SJCRH30 (cell line): ENCODE measurements around the gene CPLX1. TPM values are rescaled to one million over a fixed set of nuclear protein-coding genes. Genes with fewer than 3 reads are reported as not detected.
A peak's percentile ranks its signal among the peaks of the same experiment; 100 is the strongest.
"Not testable (repeated sequence)": the region's sequence is repeated elsewhere in the genome, so short reads cannot be mapped to it uniquely, and the experiment has no call there.

Experiments
- DNase-seq, 2 experiments: peaks; one replicate each; pipeline ENCODE4 v3.0.0-alpha.2; 2015 to 2020
- H3K27ac ChIP-seq: fragments of 250-450 bp; sonication (Bioruptor Pico); 2 replicates; pipeline ENCODE4 v1.5.1; 2020; ENCODE audit warnings: mild to moderate bottlenecking, moderate library complexity
- H3K27me3 ChIP-seq: fragments of 250-450 bp; sonication (Bioruptor Pico); 2 replicates; pipeline ENCODE4 v1.5.1; 2020; ENCODE audit warnings: mild to moderate bottlenecking, moderate library complexity
- H3K36me3 ChIP-seq: fragments of 250-450 bp; sonication (Bioruptor Pico); 2 replicates; pipeline ENCODE4 v1.5.1; 2020; ENCODE audit warnings: mild to moderate bottlenecking, moderate library complexity
- H3K4me1 ChIP-seq: fragments of 250-450 bp; sonication (Bioruptor Pico); 2 replicates; pipeline ENCODE4 v1.5.1; 2020; ENCODE audit warnings: mild to moderate bottlenecking, moderate library complexity
- H3K4me3 ChIP-seq: fragments of 250-450 bp; sonication (Bioruptor Pico); 2 replicates; pipeline ENCODE4 v1.5.1; 2020; ENCODE audit warnings: mild to moderate bottlenecking, moderate library complexity
- H3K9me3 ChIP-seq: fragments of 250-450 bp; sonication (Bioruptor Pico); replicated peaks from 2 replicates; pipeline ENCODE4 v1.5.1; 2020; ENCODE audit warnings: mild to moderate bottlenecking, moderate library complexity
- total RNA-seq: library from RNA; depleted of rRNA; stranded (reverse); fragments of >200 nt; shearing (Covaris generic); gene quantifications from 2 replicates; pipeline ENCODE4 v1.2.3, GENCODE V29; 2014

CPLX1 gene
- total RNA-seq, 1 experiment from 2014 or later = 0.59 TPM

GRCh38 chr4:749698-750666 lies 75.9 kb downstream of the CPLX1 start:
- H3K27ac ChIP-seq = no peak overlapping the region

GRCh38 chr4:748461-748860 lies 77.5 kb downstream of the CPLX1 start:
- no peak for DNase-seq
- Histone ChIP-seq H3K27me3 (no peaks in the 10 kb centered on the region), H3K4me1 (peaks cover 20% of the 10 kb centered on the region), H3K9me3 (no peaks in the 10 kb centered on the region), H3K36me3 (peaks cover 38% of the 10 kb centered on the region), H3K27ac (no peak overlapping the region), H3K4me3 (no peak overlapping the region)

More at GRCh38 chr4:749698-750666, 75.9 kb downstream of the CPLX1 start:
- Histone ChIP-seq H3K9me3 (no peaks in the 10 kb centered on the region), H3K4me3 (no peak overlapping the region), H3K36me3 (peaks cover 52% of the 10 kb centered on the region), H3K4me1 (peaks cover 20% of the 10 kb centered on the region), H3K27me3 (no peaks in the 10 kb centered on the region)
- DNase-seq = no peak

GRCh38 chr4:747546-748170 lies 78.3 kb downstream of the CPLX1 start:
- Histone ChIP-seq H3K4me1 (peaks cover 15% of the 10 kb centered on the region), H3K27ac (no peak overlapping the region), H3K4me3 (no peak overlapping the region), H3K36me3 (peaks cover 31% of the 10 kb centered on the region), H3K9me3 (no peaks in the 10 kb centered on the region), H3K27me3 (no peaks in the 10 kb centered on the region)
- no peak for DNase-seq

- Histone ChIP-seq H3K27ac (no peak overlapping the region), H3K4me3 (no peak overlapping the region), H3K27me3 (no peaks in the 10 kb centered on the region), H3K4me1 (no peaks in the 10 kb centered on the region), H3K36me3 (peaks cover 32% of the 10 kb centered on the region), H3K9me3 (no peaks in the 10 kb centered on the region)
- DNase-seq = no peak
These were observed 81.6 kb downstream of the CPLX1 start for GRCh38 chr4:744212-744841.

- DNase-seq = no peak
- no peaks in the 10 kb centered on the region for H3K9me3 ChIP-seq
- H3K27ac ChIP-seq = no peak overlapping the region
These were observed 82.3 kb downstream of the CPLX1 start for GRCh38 chr4:743463-744211.

GRCh38 chr4:742742-743311 lies 83.1 kb downstream of the CPLX1 start:
- H3K36me3 ChIP-seq = peaks cover 28% of the 10 kb centered on the region

More at GRCh38 chr4:743463-744211, 82.3 kb downstream of the CPLX1 start:
- Histone ChIP-seq H3K4me3 (no peak overlapping the region), H3K27me3 (no peaks in the 10 kb centered on the region), H3K36me3 (peaks cover 32% of the 10 kb centered on the region), H3K4me1 (no peaks in the 10 kb centered on the region)

GRCh38 chr4:742096-742741 lies 83.7 kb downstream of the CPLX1 start:
- Histone ChIP-seq H3K36me3 (peaks cover 30% of the 10 kb centered on the region), H3K4me1 (no peaks in the 10 kb centered on the region), H3K4me3 (no peak overlapping the region), H3K27ac (no peak overlapping the region), H3K27me3 (no peaks in the 10 kb centered on the region), H3K9me3 (no peaks in the 10 kb centered on the region)
- DNase-seq = no peak

More at GRCh38 chr4:742742-743311, 83.1 kb downstream of the CPLX1 start:
- Histone ChIP-seq H3K9me3 (no peaks in the 10 kb centered on the region), H3K4me1 (no peaks in the 10 kb centered on the region), H3K27me3 (no peaks in the 10 kb centered on the region), H3K4me3 (no peak overlapping the region), H3K27ac (no peak overlapping the region)
- peak; percentile 65 to 78 for DNase-seq

- Histone ChIP-seq H3K36me3 (peaks cover 35% of the 10 kb centered on the region), H3K4me1 (no peaks in the 10 kb centered on the region), H3K9me3 (no peaks in the 10 kb centered on the region), H3K27me3 (no peaks in the 10 kb centered on the region), H3K27ac (no peak overlapping the region), H3K4me3 (no peak overlapping the region)
- no peak for DNase-seq
These were observed 85.2 kb downstream of the CPLX1 start for GRCh38 chr4:740656-741282.

- H3K36me3 ChIP-seq = peaks cover 43% of the 10 kb centered on the region
- DNase-seq = no peak
- H3K4me1 ChIP-seq = no peaks in the 10 kb centered on the region
- no peak overlapping the region for H3K4me3 ChIP-seq
- no peaks in the 10 kb centered on the region for H3K9me3 ChIP-seq
- no peak overlapping the region for H3K27ac ChIP-seq
- H3K27me3 ChIP-seq = no peaks in the 10 kb centered on the region
These were observed 85.9 kb downstream of the CPLX1 start for GRCh38 chr4:740011-740410.

GRCh38 chr4:739569-739968 lies 86.4 kb downstream of the CPLX1 start:
- H3K4me3 ChIP-seq = no peak overlapping the region
- no peak for DNase-seq
- H3K4me1 ChIP-seq = no peaks in the 10 kb centered on the region
- no peaks in the 10 kb centered on the region for H3K9me3 ChIP-seq
- no peaks in the 10 kb centered on the region for H3K27me3 ChIP-seq
- H3K27ac ChIP-seq = no peak overlapping the region
- peaks cover 47% of the 10 kb centered on the region for H3K36me3 ChIP-seq

- no peaks in the 10 kb centered on the region for H3K4me1 ChIP-seq
- no peaks in the 10 kb centered on the region for H3K9me3 ChIP-seq
- H3K27ac ChIP-seq = no peak overlapping the region
- H3K36me3 ChIP-seq = peaks cover 54% of the 10 kb centered on the region
- no peaks in the 10 kb centered on the region for H3K27me3 ChIP-seq
- H3K4me3 ChIP-seq = no peak overlapping the region
- no peak for DNase-seq
These were observed 87.1 kb downstream of the CPLX1 start for GRCh38 chr4:738781-739280.

GRCh38 chr4:736561-736960 lies 89.4 kb downstream of the CPLX1 start:
- H3K27ac ChIP-seq, H3K9me3 ChIP-seq, H3K4me1 ChIP-seq, H3K4me3 ChIP-seq, H3K27me3 ChIP-seq, DNase-seq: not testable (repeated sequence)
- H3K36me3 ChIP-seq = peaks cover 70% of the 10 kb centered on the region

GRCh38 chr4:735583-735982 lies 90.3 kb downstream of the CPLX1 start:
- no peak overlapping the region for H3K4me3 ChIP-seq
- peaks cover 71% of the 10 kb centered on the region for H3K36me3 ChIP-seq
- no peak overlapping the region for H3K27ac ChIP-seq
- no peaks in the 10 kb centered on the region; the same call in none of the 2 replicates for H3K4me1 ChIP-seq
- no peak for DNase-seq
- peaks cover 3% of the 10 kb centered on the region; the same call in 1 of the 2 replicates for H3K9me3 ChIP-seq
- H3K27me3 ChIP-seq = no peaks in the 10 kb centered on the region
